Smooth muscle cell (in vitro differentiated cells): ENCODE measurements around the gene POU2F1. TPM values are rescaled to one million over a fixed set of nuclear protein-coding genes. Genes with fewer than 3 reads are reported as not detected.

Experiments
- DNase-seq: peaks from one replicate; lab custom pipeline; 2025; ENCODE audit not compliant: unreplicated experiment; lab: John Stamatoyannopoulos, UW
- H2AFZ ChIP-seq: fragments of 200-600 bp; sonication (generic); 2 replicates; pipeline ENCODE4 v1.6.0; 2016; ENCODE audit warnings: antibody characterized with exemption, low read depth, mild to moderate bottlenecking
- H3F3A ChIP-seq: fragments of 200-600 bp; sonication (generic); 2 replicates; pipeline ENCODE4 v1.6.0; 2017; ENCODE audit warnings: antibody characterized with exemption, low read depth
- H3K27ac ChIP-seq: fragments of 200-600 bp; sonication (generic); 2 replicates; pipeline ENCODE4 v1.5.1; 2016; ENCODE audit warnings: low read depth, mild to moderate bottlenecking
- H3K27me3 ChIP-seq: fragments of 200-600 bp; sonication (generic); 2 replicates; pipeline ENCODE4 v1.6.1; 2016; ENCODE audit warnings: low read depth, mild to moderate bottlenecking
- H3K36me3 ChIP-seq: fragments of 200-600 bp; sonication (generic); 2 replicates; pipeline ENCODE4 v1.5.1; 2016; ENCODE audit warnings: low read depth
- H3K4me1 ChIP-seq: fragments of 200-600 bp; sonication (generic); 2 replicates; pipeline ENCODE4 v1.5.1; 2016; ENCODE audit warnings: low read depth
- H3K4me2 ChIP-seq: fragments of 200-600 bp; sonication (generic); 2 replicates; pipeline ENCODE4 v1.6.0; 2016; ENCODE audit warnings: mild to moderate bottlenecking
- H3K4me3 ChIP-seq: fragments of 200-600 bp; sonication (generic); 2 replicates; pipeline ENCODE4 v1.5.1; 2016; ENCODE audit warnings: mild to moderate bottlenecking
- H3K79me2 ChIP-seq: fragments of 200-600 bp; sonication (generic); 2 replicates; pipeline ENCODE4 v1.6.0; 2016; ENCODE audit warnings: low read depth, mild to moderate bottlenecking
- H3K9ac ChIP-seq: fragments of 200-600 bp; sonication (generic); 2 replicates; pipeline ENCODE4 v1.6.0; 2016; ENCODE audit warnings: low read depth
- H3K9me3 ChIP-seq: fragments of 200-600 bp; sonication (generic); replicated peaks from 2 replicates; pipeline ENCODE4 v1.5.1; 2016; ENCODE audit warnings: low read depth
- H4K20me1 ChIP-seq: fragments of 200-600 bp; sonication (generic); 2 replicates; pipeline ENCODE4 v1.6.0; 2016; ENCODE audit warnings: low read depth
- WGBS: methylation state at CpG from one replicate; pipeline ENCODE4 v1.1.7; 2016; ENCODE audit warnings: low lambda C conversion rate; 5-methylcytosine and 5-hydroxymethylcytosine counted together
- polyA plus RNA-seq: library from polyadenylated mRNA; unstranded; fragments of >200 nt; fragmentation: Nextera tagmentation; extraction: Ambion mirVana; gene quantifications from 2 replicates; pipeline ENCODE4 v1.2.1, GENCODE V29; 2016
- total RNA-seq: library from RNA; depleted of rRNA; stranded (reverse); fragments of >200 nt; gene quantifications from 2 replicates; pipeline ENCODE4 v1.2.3, GENCODE V29; 2014
- TF ChIP-seq, protein P1 (sequence below): fragments of 200-600 bp; sonication (generic); IDR thresholded peaks from 2 replicates; pipeline ENCODE4 v1.5.1; 2017; ENCODE audit warnings: borderline replicate concordance, mild to moderate bottlenecking, antibody characterized with exemption; ENCODE audit not compliant: insufficient read depth, poor library complexity, severe bottlenecking

POU2F1 gene
- total and polyA plus RNA-seq, 2 experiments from 2014 or later = 5.3 to 15.6 TPM

DNA sequence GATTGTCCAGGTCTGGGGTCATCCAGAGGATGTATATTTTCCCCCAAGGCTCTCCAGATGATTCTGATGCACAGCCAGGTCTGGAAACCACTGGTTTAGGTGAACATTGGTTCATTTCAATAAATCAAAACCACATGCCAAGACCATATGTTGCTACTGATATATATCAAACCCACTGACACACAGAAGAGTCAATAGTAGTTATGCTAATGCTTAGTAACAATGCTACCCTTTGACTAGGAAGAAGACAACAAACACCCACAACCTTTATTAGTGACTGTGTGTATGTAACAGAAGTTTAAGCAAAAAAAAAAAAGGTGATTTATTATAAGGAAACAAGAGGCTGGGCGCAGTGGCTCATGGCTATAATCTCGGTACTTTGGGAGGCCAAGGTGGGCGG lies 35.6 kb upstream of the POU2F1 start:
- 90% methylated on average over 3 of the region's 3 CpGs for WGBS

DNA sequence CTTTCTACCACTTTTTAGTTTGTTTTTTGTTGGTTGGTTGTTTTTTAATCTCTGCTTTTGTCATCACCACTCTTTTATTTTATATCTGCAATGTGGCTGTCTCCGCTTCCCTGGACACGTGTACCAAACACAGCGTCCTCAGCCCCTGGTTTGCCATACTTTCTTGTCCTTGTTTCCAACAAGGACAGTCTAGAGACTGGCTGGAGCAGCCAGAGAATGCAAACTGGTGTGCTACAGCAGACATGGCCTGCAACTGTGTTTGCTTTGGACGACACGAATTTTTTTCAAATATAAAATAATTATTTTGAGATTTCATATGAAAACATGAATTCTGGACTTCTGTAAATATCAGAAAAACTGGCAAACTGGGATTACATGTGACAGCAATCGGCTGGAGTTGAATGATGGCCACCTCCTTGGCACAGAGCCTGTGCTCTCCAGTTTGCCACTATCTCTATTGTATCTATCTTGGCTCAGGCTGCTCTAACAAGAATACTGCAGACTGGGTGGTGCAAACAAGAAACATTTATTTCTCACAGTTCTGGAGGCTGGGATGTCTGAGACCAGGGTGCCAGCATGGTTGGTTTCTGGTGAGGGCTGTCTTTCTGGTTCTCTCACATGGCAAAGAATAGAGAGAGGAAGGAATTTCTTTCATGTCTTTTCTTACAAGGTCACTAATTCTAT lies 34.6 kb upstream of the POU2F1 start:
- no peak overlapping the region for H3K4me3 ChIP-seq
- H3K27me3 ChIP-seq = no peaks in the 10 kb centered on the region
- DNase-seq = no peak
- no peaks in the 10 kb centered on the region for H3K4me1 ChIP-seq
- TF ChIP-seq, protein P1, sequence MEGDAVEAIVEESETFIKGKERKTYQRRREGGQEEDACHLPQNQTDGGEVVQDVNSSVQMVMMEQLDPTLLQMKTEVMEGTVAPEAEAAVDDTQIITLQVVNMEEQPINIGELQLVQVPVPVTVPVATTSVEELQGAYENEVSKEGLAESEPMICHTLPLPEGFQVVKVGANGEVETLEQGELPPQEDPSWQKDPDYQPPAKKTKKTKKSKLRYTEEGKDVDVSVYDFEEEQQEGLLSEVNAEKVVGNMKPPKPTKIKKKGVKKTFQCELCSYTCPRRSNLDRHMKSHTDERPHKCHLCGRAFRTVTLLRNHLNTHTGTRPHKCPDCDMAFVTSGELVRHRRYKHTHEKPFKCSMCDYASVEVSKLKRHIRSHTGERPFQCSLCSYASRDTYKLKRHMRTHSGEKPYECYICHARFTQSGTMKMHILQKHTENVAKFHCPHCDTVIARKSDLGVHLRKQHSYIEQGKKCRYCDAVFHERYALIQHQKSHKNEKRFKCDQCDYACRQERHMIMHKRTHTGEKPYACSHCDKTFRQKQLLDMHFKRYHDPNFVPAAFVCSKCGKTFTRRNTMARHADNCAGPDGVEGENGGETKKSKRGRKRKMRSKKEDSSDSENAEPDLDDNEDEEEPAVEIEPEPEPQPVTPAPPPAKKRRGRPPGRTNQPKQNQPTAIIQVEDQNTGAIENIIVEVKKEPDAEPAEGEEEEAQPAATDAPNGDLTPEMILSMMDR = no peak
- no peaks in the 10 kb centered on the region for H3K9me3 ChIP-seq
- no peak overlapping the region for H3K27ac ChIP-seq
- whole genome bisulfite sequencing = 94% methylated on average over 6 of the region's 6 CpGs
- H3F3A ChIP-seq = no peaks in the 10 kb centered on the region
- H3K36me3 ChIP-seq = no peaks in the 10 kb centered on the region
- no peaks in the 10 kb centered on the region for H4K20me1 ChIP-seq
- no peaks in the 10 kb centered on the region for H3K79me2 ChIP-seq
- H2AFZ ChIP-seq = no peak overlapping the region
- no peak overlapping the region for H3K4me2 ChIP-seq
- H3K9ac ChIP-seq = no peak overlapping the region

More for the DNA sequence above, 35.6 kb upstream of the POU2F1 start:
- no peaks in the 10 kb centered on the region for H3K4me1 ChIP-seq
- H3K27ac ChIP-seq = no peak overlapping the region
- H3K4me3 ChIP-seq = no peak overlapping the region
- H4K20me1 ChIP-seq = no peaks in the 10 kb centered on the region
- no peaks in the 10 kb centered on the region for H3F3A ChIP-seq
- H3K36me3 ChIP-seq = no peaks in the 10 kb centered on the region
- H3K27me3 ChIP-seq = no peaks in the 10 kb centered on the region
- no peak for DNase-seq
- no peak overlapping the region for H3K4me2 ChIP-seq
- TF ChIP-seq, protein P1 = no peak
- H2AFZ ChIP-seq = no peak overlapping the region
- no peaks in the 10 kb centered on the region for H3K79me2 ChIP-seq
- H3K9ac ChIP-seq = no peak overlapping the region
- H3K9me3 ChIP-seq = no peaks in the 10 kb centered on the region

DNA sequence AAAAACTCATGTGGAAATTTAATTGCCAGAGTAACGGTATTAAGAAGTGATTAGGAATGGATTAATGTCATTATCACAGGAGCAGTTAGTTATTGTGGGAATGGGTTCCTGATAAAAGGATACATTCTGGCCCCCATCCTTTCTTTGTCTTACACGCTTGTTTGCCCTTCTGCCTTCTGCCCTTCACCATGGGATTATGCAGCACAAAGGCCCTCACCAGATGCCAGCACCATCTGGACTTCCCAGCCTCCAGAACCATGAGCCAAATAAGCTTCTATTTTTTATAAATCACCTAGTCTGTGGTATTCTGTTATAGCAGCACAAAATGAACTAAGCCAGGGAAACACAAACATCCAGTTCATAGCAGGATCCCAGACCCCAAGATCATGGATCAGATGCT lies 33.9 kb upstream of the POU2F1 start:
- Histone ChIP-seq H3K27me3 (no peaks in the 10 kb centered on the region), H3K9me3 (no peaks in the 10 kb centered on the region), H3K4me3 (no peak overlapping the region), H3K27ac (no peak overlapping the region), H3K36me3 (no peaks in the 10 kb centered on the region), H3K9ac (no peak overlapping the region), H3K4me1 (no peaks in the 10 kb centered on the region), H2AFZ (no peak overlapping the region), H4K20me1 (no peaks in the 10 kb centered on the region), H3F3A (no peaks in the 10 kb centered on the region), H3K79me2 (no peaks in the 10 kb centered on the region), H3K4me2 (no peak overlapping the region)
- TF ChIP-seq, protein P1 = no peak
- 94% methylated on average over 2 of the region's 2 CpGs for WGBS
- DNase-seq = no peak

DNA sequence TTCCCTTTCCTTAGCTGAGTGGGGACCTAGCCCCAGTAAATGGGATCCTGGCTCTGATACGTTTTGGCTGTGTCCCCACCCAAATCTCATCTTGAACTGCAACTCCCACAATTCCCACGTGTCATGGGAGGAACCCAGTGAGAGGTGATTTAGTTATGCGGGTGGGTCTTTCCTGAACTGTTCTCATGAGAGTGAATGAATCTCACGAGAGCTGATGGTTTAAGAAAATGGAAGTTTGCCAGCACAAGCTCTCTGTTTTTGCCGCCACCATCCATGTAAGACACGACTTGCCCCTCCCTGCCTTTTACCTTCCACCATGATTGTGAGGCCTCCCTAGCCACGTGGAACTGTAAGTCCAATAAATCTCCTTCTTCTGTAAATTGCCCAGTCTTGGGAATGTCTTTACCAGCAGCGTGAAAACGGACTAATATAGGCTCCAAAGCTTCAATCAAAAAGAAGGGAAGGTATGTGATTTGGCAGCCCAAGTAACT lies 29.9 kb upstream of the POU2F1 start:
- H3K4me1 ChIP-seq = no peaks in the 10 kb centered on the region
- no peak overlapping the region for H3K9ac ChIP-seq
- H4K20me1 ChIP-seq = no peaks in the 10 kb centered on the region
- no peaks in the 10 kb centered on the region for H3F3A ChIP-seq
- H3K4me2 ChIP-seq = no peak overlapping the region
- no peak overlapping the region for H2AFZ ChIP-seq
- no peaks in the 10 kb centered on the region for H3K79me2 ChIP-seq
- no peak for DNase-seq
- WGBS = 83% methylated on average over 9 of the region's 9 CpGs
- no peak overlapping the region for H3K4me3 ChIP-seq
- no peak overlapping the region for H3K27ac ChIP-seq
- H3K9me3 ChIP-seq = no peaks in the 10 kb centered on the region
- H3K27me3 ChIP-seq = no peaks in the 10 kb centered on the region
- TF ChIP-seq, protein P1 = no peak
- no peaks in the 10 kb centered on the region for H3K36me3 ChIP-seq
